HTR-8/SVneo (cell line): Measurements from ENCODE around the gene CNTROB.
A peak's percentile ranks its signal among the peaks of the same experiment; 100 is the strongest.

Experiments
- DNase-seq: peaks from one replicate; pipeline ENCODE4 v3.0.0; 2011; ENCODE audit warnings: low spot score, mixed read lengths; ENCODE audit not compliant: insufficient read length
- FAIRE-seq: peaks from 2 replicates; lab custom pipeline; 2011; peaks lifted over from hg19 to GRCh38; lab: Jason Lieb, UNC

Gene CNTROB

GRCh38 chr17:7931709-7932482 is at the start of gene CNTROB, which contains the start of gene TRAPPC1:
Gene CNTROB, plus strand, starts transcription at chr17:7932206. Its CDS starts 874 bp downstream, at chr17:7933080.
Gene TRAPPC1, minus strand, starts transcription at chr17:7931946. Its CDS starts 117 bp downstream, at chr17:7931829.
- DNase-seq (peak; percentile 100), FAIRE-seq (peak; percentile 99)

GRCh38 chr17:7882629-7883028 is 49.4 kb upstream of the CNTROB start:
- FAIRE-seq (no peak), DNase-seq (no peak)

- DNase-seq, result peak; percentile 13
Observed at GRCh38 chr17:7883781-7884386, 48.1 kb upstream of the CNTROB start.

GRCh38 chr17:7884581-7885366 is 47.2 kb upstream of the CNTROB start:
- FAIRE-seq (no peak), DNase-seq (peak; percentile 11)

More at GRCh38 chr17:7883781-7884386, 48.1 kb upstream of the CNTROB start:
- no peak for FAIRE-seq

- FAIRE-seq, result peak; percentile 89
- peak; percentile 73 for DNase-seq
Observed at GRCh38 chr17:7885367-7886226, 46.4 kb upstream of the CNTROB start.

- DNase-seq (peak; percentile 18), FAIRE-seq (no peak)
Observed at GRCh38 chr17:7886227-7887037, 45.6 kb upstream of the CNTROB start.

- no peak for FAIRE-seq
- peak; percentile 14 for DNase-seq
Observed at GRCh38 chr17:7887038-7887481, 44.9 kb upstream of the CNTROB start.

GRCh38 chr17:7887482-7888183 is 44.4 kb upstream of the CNTROB start:
- DNase-seq (peak; percentile 92), FAIRE-seq (peak; percentile 97)

- no peak for FAIRE-seq
Observed at GRCh38 chr17:7888184-7888920, 43.7 kb upstream of the CNTROB start, which contains the start of gene CHD3. Gene CHD3, plus strand, starts transcription at chr17:7888789. Its CDS starts 212 bp downstream, at chr17:7889001.

GRCh38 chr17:7889166-7889955 is 42.6 kb upstream of the CNTROB start:
- FAIRE-seq (peak; percentile 95), DNase-seq (peak; percentile 93)

More at GRCh38 chr17:7888184-7888920, 43.7 kb upstream of the CNTROB start, which contains the start of gene CHD3:
- no peak for DNase-seq

- no peak for FAIRE-seq
- DNase-seq, result no peak
Observed at GRCh38 chr17:7893187-7893880, 38.7 kb upstream of the CNTROB start.

- DNase-seq, result no peak
- FAIRE-seq, result no peak
Observed at GRCh38 chr17:7894226-7894625, 37.8 kb upstream of the CNTROB start.

- FAIRE-seq (no peak), DNase-seq (no peak)
Observed at GRCh38 chr17:7894866-7895265, 37.1 kb upstream of the CNTROB start.

- DNase-seq (no peak), FAIRE-seq (peak; percentile 40)
Observed at GRCh38 chr17:7897090-7897489, 34.9 kb upstream of the CNTROB start.

- peak; percentile 59 for FAIRE-seq
- peak; percentile 46 for DNase-seq
Observed at GRCh38 chr17:7897773-7898172, 34.2 kb upstream of the CNTROB start.
